ENCODE results near the gene GTPBP4.

The GTPBP4 gene

DNA sequence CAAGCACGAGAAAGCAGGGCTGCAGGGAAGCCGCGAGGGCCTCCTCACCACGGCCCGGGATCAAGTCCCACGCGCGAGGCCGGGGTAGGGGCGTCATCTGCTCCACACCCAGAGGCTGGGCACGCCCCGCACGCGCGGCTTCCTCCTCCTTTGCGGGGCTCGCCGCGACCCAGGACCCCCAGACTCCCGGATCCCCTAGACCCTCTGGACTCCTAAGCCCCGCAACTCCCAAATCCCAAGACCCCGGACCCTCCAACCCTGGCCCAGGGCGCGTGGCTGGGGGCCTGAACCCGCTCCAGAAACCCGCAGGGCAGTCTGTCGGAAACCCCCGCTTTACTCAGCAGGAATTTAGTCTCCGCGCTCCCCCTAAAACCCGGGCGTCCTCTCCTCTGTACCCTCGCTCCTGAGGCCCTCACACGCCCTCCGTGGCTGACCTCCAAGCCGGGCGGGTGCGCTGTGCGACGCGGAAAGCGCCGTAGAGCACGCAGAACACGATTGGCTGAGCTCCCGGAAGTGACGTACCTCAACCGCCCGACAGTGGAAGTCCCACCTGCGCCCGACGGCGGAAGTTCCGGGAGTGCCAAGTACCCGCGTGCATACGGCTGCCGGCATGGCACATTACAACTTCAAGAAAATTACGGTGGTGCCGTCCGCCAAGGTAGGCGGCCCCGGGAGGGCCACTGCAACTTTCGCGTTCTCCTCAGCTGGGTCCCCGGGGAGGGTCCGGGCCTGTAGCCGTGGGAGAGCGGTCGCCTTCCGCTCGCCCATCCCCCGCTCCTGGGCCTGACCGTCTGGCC lies at the start of gene GTPBP4:
GTPBP4 (plus strand) TSS at position 565 of the 797 bp plus-strand sequence; CDS start at position 611, 46 bp downstream.
- peak; percentile 98 for DNase-seq

- DNase-seq, result no peak
Measured at GRCh38 chr10:938941-939678, 49.1 kb upstream of the GTPBP4 start.

- no peak for DNase-seq
Measured at GRCh38 chr10:943334-944033, 44.8 kb upstream of the GTPBP4 start.

DNA sequence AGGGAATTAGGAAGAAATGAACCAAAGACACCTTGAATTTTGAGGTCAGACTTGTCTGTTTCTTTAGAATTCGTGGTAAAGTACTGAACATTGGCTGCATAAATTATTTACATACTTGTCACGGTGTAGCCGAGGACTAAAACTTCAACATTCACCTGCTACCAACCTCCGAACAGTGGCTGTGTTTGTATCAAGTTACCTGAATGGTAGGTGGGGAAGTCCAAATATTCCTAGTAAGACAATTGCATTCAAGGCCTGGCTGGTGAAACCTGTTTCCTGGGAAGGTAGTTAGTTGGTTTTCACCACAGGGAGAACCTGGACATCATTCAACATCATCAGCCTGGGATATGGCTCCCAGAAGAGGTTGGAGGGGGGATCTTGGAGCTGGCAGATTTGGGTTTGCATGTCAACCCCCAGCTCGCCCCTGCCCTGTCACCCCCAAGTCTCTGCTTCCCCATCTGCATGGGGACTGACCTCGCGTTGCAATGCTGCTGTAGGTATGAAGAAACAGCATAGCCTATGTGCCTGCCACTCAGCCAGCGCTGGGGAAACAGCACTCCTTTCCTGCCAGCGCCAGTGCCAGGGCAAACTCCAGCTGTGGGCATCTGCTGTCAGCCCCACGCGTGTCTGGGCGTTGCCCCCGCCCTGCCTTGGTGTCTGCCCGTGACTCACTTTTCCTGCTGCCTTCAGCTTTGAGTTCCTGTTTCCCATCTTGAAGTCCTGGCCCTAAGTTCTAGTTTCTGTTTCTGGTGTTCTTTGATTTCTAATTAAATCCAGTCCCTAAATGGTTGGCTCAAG lies 44.0 kb upstream of the GTPBP4 start:
- DNase-seq, result peak; percentile 29

GRCh38 chr10:945778-946177 lies 42.5 kb upstream of the GTPBP4 start:
- DNase-seq, result no peak

- DNase-seq, result no peak
Measured at GRCh38 chr10:947051-947450, 41.2 kb upstream of the GTPBP4 start.

- DNase-seq, result no peak
Measured at GRCh38 chr10:947881-948280, 40.4 kb upstream of the GTPBP4 start.

DNA sequence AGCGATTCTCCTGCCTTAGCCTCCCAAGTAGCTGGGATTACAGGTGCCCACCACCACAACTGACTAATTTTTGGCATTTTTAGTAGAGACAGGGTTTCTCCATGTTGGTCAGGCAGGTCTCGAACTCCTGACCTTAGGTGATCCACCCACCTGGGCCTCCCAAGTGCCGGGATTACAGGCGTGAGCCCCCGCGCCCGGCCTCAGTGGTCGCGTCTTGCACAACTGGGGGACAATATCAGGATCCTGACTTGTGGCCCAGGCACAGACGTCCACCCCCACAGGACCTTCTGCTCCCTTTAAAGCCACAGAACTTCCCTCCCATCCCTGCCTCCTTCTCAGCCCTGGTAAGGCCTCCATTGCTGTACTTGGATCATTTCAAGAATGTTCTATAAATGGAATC lies 39.9 kb upstream of the GTPBP4 start:
- DNase-seq, result no peak

GRCh38 chr10:949446-949845 lies 38.8 kb upstream of the GTPBP4 start:
- no peak for DNase-seq

DNA sequence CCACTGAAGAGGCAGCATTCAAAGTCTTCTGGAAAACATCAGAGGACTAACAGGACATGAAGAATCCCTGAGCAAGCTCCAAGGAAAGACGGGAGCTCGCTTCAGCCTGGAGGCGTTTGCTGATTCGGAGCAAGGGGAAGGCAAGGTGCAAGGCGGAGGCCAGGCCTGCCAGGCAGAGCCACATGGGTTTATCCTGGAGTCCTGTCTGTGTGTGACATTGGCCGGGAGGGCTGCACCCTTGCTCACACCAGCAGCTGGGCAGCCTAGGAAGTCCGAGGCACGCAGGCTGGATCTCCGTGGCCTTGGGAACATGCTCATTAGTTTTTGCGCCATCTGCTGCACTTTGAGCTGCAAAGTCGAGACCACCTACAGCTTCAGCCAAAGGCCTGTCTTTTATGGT lies 34.4 kb upstream of the GTPBP4 start:
- no peak for DNase-seq

DNA sequence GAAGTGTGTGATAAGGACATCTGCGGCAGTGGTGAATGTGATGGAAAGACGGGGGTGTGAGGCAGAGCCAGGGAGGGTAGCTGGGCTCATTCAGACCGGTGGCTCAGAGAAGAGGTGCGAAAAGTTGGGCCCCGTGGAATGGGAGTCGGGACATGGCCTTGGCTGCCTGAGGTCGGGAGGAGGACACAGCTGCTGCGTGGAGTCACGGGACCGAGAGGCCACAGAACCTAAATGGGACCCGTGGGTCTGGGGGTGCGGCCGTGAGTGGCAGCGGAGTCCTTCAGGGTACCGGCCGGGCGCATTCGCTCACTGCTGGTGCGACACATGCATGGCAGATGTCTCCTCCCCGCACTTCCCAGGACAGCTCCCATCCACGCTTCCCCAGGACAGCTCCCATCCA lies 33.8 kb upstream of the GTPBP4 start:
- no peak for DNase-seq

GRCh38 chr10:955127-955819 lies 33.0 kb upstream of the GTPBP4 start:
- no peak for DNase-seq

DNA sequence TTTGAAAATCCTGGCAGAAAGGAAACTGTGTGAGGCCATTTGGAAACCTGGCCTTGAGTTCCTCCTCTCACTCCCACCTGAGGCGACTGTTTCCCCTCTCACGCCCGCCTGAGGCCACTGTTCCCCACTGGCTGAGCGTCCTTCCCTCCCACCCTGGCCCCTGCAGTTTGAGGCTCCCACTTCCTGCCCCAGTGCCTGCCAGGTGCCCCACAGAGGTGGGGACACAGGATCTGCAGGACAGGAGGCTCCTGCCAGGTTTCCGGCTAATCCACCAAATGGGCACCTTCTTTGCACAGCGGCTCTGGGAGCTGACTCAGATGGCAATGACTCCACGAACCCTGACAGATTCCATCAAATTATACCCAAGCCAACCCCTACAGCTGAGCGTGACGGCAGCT lies 32.4 kb upstream of the GTPBP4 start:
- DNase-seq, result no peak

DNA sequence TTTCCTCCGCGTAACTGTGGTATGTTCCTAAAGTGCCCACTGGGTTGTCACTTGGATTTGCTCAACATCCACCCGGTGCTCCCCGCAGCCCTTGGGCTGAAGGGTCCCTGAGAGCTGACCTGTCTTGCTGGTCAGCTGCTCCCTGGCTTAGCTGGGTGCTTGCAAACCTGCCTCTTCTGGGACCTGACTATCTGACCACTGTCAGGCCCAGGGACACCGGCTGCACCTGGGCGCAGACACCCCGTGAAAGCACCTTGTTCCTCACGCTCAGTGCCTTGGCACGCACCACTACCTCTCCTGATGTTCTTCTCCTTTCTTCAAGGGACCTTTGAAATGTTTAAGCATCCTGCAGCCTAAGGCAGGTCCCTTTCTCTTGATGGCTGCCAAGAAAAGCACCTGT lies 30.1 kb upstream of the GTPBP4 start:
- no peak for DNase-seq

GRCh38 chr10:958856-959255 lies 29.4 kb upstream of the GTPBP4 start:
- no peak for DNase-seq

DNA sequence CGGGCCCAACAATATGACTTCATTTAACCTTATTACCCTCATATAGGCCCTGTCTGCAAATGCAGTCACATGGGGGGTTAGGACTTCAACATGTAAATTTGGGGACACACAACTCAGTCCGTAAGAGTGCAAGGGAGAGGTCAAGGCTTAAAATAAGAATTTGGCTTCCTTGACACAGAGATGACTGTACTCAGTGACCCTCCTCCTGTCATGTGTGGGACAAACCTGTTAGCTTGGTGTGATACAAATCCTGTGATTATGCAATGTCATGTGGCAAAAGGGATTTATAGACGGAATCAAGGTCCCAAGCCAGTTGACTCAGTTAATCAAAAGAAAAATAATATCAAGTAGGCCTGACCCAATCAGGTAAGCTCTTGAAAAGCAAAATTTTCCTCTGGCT lies 25.9 kb upstream of the GTPBP4 start:
- no peak for DNase-seq

DNA sequence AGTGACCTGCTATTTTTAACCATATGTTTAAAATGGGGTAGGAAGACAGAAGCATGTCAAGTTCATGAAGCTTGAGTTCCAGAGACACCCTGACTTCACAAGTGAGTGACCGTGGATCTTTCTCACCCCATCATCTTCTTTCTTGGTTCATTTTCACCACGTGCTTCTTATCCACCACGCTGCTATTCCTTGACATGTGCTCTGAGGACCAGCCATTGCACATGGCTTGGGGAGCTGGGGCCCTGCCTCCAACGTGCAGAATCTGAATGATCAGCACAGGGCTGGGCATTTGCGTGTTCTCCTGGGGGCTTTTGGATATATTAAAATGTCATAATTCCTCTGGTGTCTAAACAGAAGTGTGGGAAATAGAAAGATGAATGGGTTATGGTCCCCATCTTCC lies 25.0 kb upstream of the GTPBP4 start:
- DNase-seq, result no peak

- no peak for DNase-seq
Measured at GRCh38 chr10:963655-964054, 24.6 kb upstream of the GTPBP4 start.

GRCh38 chr10:964321-964987 lies 23.8 kb upstream of the GTPBP4 start:
- DNase-seq, result no peak

GRCh38 chr10:964988-965417 lies 23.2 kb upstream of the GTPBP4 start:
- no peak for DNase-seq

- no peak for DNase-seq
Measured at GRCh38 chr10:966466-967235, 21.6 kb upstream of the GTPBP4 start.
